Omental fat pad (tissue), 4 donors: Measurements from ENCODE around the gene TNNC1. TPM values are rescaled to one million over a fixed set of nuclear protein-coding genes. Genes with fewer than 3 reads are reported as not detected.

Experiments
- ATAC-seq: fragments of 150-250 bp; one replicate; pipeline ENCODE4 v1.9.1; 2016; ENCODE audit warnings: mild to moderate bottlenecking, moderate library complexity; ENCODE audit not compliant: low FRiP score
- DNase-seq: peaks from one replicate; pipeline ENCODE4 v3.0.0-alpha.2; 2019; ENCODE audit warnings: low spot score
- total RNA-seq, 4 donors: library from RNA; depleted of rRNA; stranded (reverse); fragments of >200 nt; gene quantifications; one replicate each; pipeline ENCODE4 v1.1.0, GENCODE V29; 2016
- TF ChIP-seq, protein P1 (sequence below), 3 donors: fragments of 450-650 bp; IDR thresholded peaks; one replicate each; pipeline ENCODE4 v1.5.1; 2016 to 2017; ENCODE audit warnings: antibody characterized with exemption in 3 of 3, mild to moderate bottlenecking in 3 of 3, moderate library complexity in 2 of 3

TNNC1 gene
- total RNA-seq = 1 to 10 TPM in 2 of 4 donors, not detected in 2; 2.4 to 2.5 TPM

DNA sequence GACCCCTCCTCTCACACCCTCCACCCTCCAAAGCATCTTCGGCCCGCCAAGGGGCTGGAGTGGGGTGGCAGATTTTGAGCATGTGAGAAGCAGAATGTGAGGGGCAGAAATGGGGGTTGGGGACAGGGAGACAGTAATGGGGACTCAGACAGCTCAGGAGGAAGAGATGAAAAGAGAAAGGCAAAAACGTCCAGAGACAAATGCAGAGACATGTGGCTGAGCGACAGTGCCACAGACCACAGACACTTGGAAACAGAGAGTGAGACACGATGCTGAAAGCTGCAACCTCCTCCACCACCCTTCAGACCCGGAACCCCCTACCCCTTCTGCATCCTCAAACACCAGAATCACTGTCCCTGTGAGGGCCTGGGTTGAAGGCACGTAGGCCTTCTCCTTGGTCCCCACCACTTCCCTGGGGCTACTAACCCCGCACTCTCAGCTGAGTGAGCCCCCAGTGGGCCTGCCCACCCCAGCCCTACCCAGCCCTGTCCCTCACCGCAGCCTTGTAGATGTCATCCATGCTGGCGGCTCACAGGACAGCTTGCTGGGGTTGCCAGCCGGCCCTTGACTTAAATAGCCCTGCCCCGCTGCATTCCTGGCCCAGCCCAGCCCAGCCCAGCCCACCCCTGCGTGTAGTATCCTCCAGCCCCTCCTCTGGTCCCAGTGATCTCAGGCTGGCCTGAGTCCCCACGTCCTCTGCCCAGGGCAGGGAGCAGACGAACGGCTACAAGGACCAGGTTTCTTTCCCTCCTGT, at the start of gene TNNC1:
Gene TNNC1 (minus strand): TSS at position 546 of the 754 bp plus-strand sequence. CDS start 26 bp downstream, at position 520.
- TF ChIP-seq, protein P1, sequence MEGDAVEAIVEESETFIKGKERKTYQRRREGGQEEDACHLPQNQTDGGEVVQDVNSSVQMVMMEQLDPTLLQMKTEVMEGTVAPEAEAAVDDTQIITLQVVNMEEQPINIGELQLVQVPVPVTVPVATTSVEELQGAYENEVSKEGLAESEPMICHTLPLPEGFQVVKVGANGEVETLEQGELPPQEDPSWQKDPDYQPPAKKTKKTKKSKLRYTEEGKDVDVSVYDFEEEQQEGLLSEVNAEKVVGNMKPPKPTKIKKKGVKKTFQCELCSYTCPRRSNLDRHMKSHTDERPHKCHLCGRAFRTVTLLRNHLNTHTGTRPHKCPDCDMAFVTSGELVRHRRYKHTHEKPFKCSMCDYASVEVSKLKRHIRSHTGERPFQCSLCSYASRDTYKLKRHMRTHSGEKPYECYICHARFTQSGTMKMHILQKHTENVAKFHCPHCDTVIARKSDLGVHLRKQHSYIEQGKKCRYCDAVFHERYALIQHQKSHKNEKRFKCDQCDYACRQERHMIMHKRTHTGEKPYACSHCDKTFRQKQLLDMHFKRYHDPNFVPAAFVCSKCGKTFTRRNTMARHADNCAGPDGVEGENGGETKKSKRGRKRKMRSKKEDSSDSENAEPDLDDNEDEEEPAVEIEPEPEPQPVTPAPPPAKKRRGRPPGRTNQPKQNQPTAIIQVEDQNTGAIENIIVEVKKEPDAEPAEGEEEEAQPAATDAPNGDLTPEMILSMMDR (IDR thresholded peaks at IDR 0.05) = no peak
- no peak for DNase-seq
- no peak for ATAC-seq

DNA sequence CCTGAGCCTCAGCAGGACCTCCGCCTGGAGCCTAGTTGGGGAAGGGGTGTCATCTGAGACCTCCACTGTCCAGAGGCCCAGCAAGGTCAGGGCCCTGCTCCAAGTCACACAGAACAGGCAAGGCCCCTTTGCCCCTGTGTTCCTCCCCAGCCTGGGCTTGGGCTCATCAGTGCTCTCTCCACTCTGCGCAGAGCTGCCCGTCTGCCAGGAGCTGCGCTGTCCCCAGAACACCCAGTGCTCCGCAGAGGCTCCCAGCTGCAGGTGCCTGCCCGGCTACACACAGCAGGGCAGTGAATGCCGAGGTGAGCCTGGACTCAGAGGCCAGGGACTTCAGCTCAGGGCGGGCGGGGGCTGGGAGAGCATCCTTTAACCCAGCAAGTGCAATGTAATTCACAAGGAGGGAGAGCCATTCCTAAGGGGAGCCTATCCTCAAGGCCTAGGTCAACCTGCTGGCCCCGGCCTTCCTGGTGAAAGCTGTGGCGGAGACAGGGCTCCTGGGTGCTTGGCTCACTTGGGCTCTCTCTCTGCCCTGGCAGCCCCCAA, 49.0 kb upstream of the TNNC1 start:
- ATAC-seq = no peak
- no peak for DNase-seq
- TF ChIP-seq, protein P1 (IDR thresholded peaks at IDR 0.05) = no peak

DNA sequence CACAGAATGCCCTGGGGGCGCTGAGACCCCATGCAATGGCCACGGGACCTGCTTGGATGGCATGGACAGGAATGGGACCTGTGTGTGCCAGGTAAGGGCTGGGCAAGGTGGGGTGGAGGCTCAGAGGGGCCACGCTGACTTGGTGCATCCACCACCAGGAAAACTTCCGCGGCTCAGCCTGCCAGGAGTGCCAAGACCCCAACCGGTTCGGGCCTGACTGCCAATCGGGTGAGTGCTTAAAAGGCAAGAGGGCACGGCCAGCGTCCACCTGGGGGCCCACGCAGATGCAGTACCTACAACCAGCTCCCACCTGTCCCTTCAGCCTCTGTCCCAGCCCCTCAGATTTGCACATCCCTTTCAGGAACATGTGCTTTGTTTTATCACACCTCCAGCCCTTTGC, 48.2 kb upstream of the TNNC1 start:
- TF ChIP-seq, protein P1 (IDR thresholded peaks at IDR 0.05) = no peak
- ATAC-seq = no peak
- no peak for DNase-seq

DNA sequence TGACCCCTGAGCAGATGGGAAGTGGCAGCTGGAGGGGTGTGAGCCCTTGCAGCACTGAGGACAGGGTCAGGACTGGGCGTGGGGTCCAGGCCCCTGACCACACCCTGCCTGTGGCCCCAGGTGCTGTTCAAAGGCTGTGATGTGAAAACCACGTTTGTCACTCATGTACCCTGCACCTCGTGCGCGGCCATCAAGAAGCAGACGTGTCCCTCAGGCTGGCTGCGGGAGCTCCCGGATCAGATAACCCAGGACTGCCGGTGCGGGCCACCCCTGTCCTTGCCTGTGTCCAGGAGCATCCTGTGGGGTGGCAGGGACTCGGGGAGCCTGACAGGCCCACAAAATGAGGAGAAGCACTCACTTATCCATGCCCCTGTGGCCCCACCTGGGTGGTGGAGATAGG, 47.2 kb upstream of the TNNC1 start:
- TF ChIP-seq, protein P1 (IDR thresholded peaks at IDR 0.05) = no peak
- DNase-seq (no peak), ATAC-seq (no peak)

DNA sequence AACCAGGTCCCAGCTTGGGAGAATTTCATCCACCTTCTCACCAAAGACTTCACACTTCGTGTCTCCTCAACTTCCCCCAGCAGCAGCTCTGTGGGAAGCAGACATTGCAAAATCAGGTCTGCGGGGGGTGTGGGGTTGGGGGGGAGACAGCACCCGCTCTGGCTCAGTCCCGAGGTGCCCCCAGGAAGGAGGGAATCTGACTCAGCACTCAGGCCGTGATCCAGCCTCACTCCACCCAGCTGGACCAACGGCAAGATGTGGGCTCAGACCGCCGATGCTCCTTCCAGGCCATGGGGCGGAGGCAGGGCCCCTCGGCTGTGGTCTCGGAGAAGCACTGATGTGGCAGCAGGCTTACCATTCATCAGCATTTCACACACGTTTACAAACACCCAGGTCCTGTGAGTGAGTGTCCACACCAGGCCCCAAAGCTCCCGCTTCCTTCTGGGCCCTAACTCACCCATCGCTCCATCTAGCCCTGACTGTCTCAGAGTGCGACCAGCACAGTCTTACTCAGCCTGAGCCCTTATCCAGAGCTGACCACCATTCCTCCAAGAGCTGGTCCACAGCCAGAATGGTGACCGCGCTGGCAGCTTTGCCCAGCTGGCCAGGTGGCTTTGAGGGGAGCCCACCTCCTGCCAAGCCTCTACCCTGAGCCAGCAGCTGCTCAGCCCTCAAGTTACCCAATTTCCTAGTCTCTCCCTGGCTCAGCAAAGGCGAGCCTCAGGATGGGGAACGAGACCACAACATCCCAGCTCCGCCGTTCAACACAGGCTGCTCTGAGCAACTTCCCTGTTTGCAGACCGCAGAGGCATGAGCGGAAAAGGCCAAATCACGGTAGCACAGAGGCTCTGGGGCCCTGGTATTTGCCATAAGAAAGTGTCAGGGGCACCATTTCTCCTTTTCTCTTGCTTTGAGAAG, 44.6 kb upstream of the TNNC1 start:
- ATAC-seq (peak; percentile 62), DNase-seq (no peak)
- TF ChIP-seq, protein P1 (IDR thresholded peaks at IDR 0.05) = no peak

DNA sequence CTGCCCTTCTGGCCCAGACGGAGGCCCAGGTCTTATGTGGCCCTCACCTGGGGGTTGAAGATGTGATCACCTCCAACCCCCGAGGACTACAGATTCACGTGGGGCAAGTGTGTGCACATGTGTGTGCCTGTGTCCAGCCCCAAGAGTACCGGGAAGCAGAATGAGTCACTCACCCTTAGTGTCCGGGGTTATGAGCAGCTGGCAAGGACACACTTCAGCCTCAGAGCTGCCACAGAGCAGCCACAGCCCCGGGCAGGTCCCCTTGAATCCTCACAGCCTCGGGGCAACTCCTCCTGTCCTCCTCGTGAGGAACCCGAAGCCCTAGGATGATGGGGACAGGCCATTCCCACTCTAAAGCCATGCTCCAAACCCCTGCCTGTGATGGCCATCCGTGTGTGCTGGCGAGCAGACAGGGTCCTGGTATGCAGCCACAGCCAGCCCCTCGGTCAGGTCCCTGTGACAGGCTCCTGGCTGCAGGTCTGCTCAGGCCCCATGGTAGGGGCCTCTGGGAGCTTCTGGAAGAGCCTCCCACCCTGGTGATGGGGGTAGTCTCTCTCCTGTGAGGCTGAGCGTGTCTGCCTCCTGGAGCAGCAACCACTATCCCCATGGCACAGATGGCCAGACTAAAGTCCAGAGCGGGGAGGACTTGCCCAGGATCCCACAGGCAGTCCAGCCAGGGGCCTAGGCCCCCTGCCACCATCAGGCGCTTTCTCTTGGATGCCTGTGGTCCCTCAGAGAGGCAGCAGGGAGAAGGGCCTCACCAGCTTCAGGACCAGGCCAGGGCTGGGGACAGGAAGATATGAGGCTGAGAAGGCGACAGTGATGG, 42.1 kb upstream of the TNNC1 start:
- TF ChIP-seq, protein P1 (IDR thresholded peaks at IDR 0.05) = no peak
- ATAC-seq (peak; percentile 10), DNase-seq (no peak)
